Activated CD4-positive, CD25-positive, alpha-beta regulatory T cell treated with anti-CD3 and anti-CD28 coated beads, Interleukin-2, amount 50 U/mL, for 16 hours (primary cell): ENCODE data around the gene CSTF3.
"Not testable (repeated sequence)": the region's sequence is repeated elsewhere in the genome, so short reads cannot be mapped to it uniquely, and the experiment has no call there.

Source experiments
- DNase-seq: peaks from one replicate; pipeline ENCODE4 v3.0.0-alpha.2; 2020; ENCODE audit warnings: low read depth, low spot score

Gene CSTF3

GRCh38 chr11:33161120-33162005 is at the start of gene CSTF3:
CSTF3 (minus strand) TSS chr11:33161480; CDS start chr11:33161325, 155 bp downstream.
- DNase-seq, result peak; percentile 91

GRCh38 chr11:33208150-33208549 is 46.9 kb upstream of the CSTF3 start:
- no peak for DNase-seq

- DNase-seq, result no peak
Measured at GRCh38 chr11:33207408-33207985, 46.2 kb upstream of the CSTF3 start.

GRCh38 chr11:33197915-33198727 is 36.8 kb upstream of the CSTF3 start:
- DNase-seq, result no peak

- no peak for DNase-seq
Measured at GRCh38 chr11:33195462-33196173, 34.3 kb upstream of the CSTF3 start.

- DNase-seq, result no peak
Measured at GRCh38 chr11:33194455-33194854, 33.2 kb upstream of the CSTF3 start.

GRCh38 chr11:33191467-33191866 is 30.2 kb upstream of the CSTF3 start:
- DNase-seq, result no peak

- DNase-seq, result no peak
Measured at GRCh38 chr11:33187998-33188722, 26.9 kb upstream of the CSTF3 start.

- DNase-seq, result no peak
Measured at GRCh38 chr11:33185756-33186155, 24.5 kb upstream of the CSTF3 start.

GRCh38 chr11:33182246-33182878 is 21.1 kb upstream of the CSTF3 start:
- DNase-seq, result no peak

- DNase-seq, result no peak
Measured at GRCh38 chr11:33179348-33179803, 18.1 kb upstream of the CSTF3 start.

GRCh38 chr11:33178443-33179180 is 17.3 kb upstream of the CSTF3 start:
- DNase-seq, result no peak

- no peak for DNase-seq
Measured at GRCh38 chr11:33177676-33178336, 16.5 kb upstream of the CSTF3 start.

GRCh38 chr11:33176760-33177159 is 15.5 kb upstream of the CSTF3 start:
- DNase-seq, result not testable (repeated sequence)

GRCh38 chr11:33172996-33173395 is 11.7 kb upstream of the CSTF3 start:
- DNase-seq, result no peak

- DNase-seq, result no peak
Measured at GRCh38 chr11:33172345-33172744, 11.1 kb upstream of the CSTF3 start.

GRCh38 chr11:33171251-33171650 is 10.0 kb upstream of the CSTF3 start:
- no peak for DNase-seq

GRCh38 chr11:33168709-33169200 is 7.5 kb upstream of the CSTF3 start:
- DNase-seq, result no peak

GRCh38 chr11:33162831-33163230 is 1.6 kb upstream of the CSTF3 start:
- DNase-seq, result no peak
